Activated CD4-positive, alpha-beta T cell treated with anti-CD3 and anti-CD28 coated beads, Interleukin-2, Interleukin-6, amounts not matched to agents 100 ng/mL and 50 ng/mL, durations not matched to agents 16 hours and 8 hours (primary cell): ENCODE measurements around the gene CLIP2.
"Not testable (repeated sequence)": the region's sequence is repeated elsewhere in the genome, so short reads cannot be mapped to it uniquely, and the experiment has no call there.

Source experiments
- DNase-seq: peaks from one replicate; pipeline ENCODE4 v3.0.0-alpha.2; 2020

The CLIP2 gene

DNA sequence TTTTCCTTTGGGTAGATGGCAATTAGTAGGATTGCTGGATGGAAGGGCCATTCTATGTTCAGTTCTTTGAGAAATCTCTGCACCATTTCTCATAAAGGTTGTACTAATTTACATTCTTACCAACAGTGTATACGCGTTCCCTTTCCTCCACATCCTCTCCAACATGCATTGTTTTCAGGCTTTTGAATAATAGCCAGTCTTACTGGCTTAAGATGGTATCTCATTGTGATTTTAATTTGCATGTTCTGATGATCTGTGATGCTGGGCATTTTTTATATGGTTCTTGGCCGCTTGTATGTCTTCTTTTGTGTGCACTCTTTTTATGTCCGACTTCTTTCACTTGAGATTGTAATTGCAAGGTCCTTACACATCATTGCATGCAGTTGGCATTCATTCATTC is 11.7 kb downstream of the CLIP2 start:
- no peak for DNase-seq

DNA sequence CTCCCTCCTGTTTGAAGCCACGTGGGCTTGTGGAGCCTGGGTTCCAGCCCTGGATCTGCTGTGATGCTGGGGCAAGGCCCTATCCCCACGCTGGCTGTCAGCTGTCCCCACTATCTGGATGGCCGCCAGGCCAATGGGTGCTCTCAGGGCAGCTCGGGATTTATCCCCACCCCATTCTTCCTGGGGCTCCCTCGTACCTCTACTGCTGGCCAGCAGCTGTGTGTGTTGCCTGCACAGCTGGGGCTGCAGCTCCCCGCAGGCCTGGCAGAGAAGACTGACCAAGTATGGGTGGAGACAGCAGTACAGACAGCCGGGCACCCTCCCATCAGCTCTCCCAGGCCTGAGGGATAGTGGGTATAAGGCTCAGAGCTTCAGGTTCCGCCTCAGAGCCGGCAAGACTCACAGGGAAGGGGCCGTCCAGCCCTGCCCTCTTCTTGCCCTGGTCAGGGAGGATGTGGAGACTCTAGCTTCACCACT is 13.6 kb downstream of the CLIP2 start:
- DNase-seq, result no peak

DNA sequence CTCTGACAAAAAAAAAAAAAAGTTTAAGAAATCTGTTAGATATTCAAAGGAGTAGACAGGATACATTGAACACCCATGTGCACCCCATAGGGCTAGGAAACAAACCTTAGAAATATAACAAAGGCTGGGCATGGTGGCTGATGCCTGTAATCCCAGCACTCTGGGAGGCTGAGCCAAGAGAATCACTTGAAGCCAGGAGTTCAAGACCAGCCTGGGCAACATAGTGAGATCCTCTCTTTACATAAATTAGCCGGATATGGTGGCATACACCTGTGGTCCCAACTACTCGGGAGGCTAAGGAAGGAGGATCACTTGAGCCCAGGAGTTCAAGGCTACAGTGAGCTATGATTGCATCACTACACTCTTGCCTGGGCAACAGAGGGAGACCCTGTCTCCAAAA is 15.3 kb downstream of the CLIP2 start:
- no peak for DNase-seq

DNA sequence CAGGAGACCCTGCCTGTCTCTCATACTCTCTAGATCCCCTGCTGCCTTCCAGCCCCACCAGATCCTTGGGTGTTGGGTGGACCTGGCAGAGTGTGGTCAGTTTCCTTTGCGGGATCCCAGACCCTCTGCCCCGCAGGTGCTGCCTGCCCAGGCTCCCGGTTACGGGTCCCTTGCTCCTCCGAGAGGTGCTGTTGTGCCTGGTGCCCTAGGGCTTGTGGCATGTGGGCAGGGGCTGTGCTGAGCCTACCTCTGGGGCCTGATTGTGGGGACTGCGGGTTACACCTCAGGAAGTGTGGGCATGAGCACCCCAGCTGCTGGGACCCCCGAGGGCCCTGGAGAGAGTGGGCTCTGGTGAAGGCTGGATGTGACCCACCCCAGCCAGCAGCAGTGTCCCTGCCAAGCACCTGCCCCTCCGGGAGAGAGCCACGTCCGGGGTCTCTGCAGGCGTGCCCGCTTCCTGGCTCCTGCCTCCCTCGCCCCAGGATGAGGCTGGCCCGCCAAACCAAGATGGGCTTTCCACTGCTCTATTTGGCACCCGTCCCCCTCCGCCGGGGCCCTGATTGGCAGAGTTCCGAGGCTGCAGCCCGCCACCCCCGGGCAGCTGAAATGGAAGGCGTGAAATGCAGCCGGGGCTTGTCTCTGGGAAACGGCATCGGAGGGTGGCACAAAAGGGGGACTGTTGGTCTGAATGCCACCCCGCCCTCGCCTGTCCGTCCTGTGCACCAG is 17.0 kb downstream of the CLIP2 start:
- no peak for DNase-seq

DNA sequence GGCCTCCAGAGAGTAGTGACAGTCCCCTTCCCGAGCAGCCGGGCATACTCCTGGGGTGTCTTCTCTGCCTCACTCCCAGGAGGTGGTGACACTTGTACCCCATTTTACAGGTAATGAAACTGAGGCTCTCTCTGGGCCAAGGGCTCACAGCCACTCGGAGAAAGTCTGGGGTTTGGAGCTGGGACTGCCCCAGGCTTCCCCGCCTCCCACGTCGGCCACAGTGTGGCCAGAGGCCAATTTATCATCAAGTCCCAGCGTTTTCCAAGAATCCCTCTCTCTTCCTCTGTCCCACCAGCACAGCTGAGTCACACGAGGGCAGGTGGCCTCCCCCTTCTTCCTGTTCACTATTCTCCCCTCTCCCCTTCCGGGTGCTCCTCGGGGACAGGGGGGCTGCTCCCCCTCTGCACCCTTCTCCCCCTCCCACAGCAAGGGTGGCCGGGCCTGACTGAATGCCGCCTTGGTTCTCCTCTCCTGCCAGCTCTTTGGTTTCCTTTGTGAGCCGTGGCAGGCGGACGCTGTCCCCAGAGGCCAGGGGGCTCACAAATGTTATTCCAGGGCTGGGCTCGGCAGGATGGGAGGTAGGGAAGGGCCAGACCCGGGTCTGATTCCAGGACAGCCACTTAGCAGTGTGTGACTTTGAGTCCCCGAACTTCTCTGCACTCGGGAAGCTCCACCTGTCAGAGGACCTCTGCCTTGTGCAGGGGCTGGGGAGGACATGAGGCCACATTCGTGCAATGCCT is 17.7 kb downstream of the CLIP2 start:
- DNase-seq, result no peak

DNA sequence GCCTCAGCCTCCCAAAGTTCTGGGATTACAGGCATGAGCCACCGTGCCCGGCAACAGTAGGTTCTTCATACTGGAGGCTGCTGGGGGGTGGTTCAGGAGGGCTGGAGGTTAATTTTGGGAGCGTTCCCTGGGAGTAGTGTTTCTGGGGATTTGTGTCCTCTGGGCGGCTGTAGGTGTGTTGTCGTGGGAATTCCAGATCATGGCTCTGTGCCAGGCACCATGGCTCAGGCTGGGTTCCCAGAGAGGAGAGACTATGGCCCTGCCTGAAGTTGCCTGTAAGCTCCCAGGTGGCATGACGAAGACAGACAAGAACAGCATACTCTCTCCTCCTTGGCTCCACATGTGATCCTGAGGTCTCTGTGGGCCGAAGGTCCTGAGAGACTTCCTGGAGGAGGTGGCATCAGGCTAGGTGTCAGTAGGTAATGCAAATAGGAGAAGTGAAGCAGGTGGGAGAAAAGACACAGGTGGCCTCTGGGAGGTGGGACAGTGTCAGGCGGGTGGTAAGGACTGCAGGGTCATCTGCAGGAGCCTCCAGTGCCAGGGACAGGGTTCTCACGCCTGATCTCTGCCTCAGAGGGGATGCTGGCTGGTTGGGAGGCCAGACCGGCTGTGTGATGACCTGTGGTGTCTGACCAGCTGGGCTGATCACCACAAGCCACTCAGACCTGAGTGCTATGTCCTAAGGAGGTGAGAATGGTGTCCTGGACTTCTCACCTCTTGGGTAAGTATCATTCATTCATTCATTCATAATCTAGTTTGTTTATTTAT is 18.7 kb downstream of the CLIP2 start:
- no peak for DNase-seq

DNA sequence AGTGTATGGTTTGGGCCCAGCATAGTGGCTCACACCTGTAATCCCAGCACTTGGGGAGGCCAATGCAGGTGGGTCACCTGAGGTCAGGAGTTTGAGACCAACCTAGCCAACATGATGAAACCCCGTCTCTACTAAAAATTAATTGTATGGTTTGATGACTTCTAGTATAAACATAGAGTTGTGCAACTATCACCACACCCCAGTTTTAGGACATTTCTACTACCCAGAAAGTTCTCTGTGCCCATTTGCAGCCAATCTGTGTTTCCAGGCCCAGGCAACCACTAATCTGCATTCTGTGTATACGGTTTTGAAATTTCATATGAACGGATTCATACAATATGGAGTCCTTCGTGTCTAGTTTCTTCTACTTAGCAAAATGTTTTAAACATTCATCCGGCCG is 20.0 kb downstream of the CLIP2 start:
- DNase-seq, result no peak

DNA sequence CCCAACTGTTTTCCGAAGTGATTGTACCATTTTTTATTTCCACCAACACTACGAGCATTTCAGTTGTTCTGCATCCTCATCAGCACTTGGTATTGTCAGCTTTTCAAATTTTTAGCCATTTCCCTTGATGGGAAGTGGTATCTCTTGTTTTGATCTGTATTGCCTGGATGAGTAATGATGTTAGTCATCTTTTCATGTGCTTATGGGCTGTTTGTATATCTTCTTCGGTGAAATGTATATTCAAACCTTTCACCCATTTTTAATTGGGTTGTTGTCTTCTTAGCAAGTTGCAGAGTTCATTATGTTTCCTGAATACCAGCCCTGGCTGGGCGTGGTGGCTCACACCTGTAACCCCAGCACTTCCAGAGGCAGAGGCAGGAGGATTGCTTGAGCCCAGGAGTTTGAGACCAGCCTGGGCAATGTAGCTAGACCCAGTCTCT is 22.1 kb downstream of the CLIP2 start:
- peak; percentile 33 for DNase-seq

DNA sequence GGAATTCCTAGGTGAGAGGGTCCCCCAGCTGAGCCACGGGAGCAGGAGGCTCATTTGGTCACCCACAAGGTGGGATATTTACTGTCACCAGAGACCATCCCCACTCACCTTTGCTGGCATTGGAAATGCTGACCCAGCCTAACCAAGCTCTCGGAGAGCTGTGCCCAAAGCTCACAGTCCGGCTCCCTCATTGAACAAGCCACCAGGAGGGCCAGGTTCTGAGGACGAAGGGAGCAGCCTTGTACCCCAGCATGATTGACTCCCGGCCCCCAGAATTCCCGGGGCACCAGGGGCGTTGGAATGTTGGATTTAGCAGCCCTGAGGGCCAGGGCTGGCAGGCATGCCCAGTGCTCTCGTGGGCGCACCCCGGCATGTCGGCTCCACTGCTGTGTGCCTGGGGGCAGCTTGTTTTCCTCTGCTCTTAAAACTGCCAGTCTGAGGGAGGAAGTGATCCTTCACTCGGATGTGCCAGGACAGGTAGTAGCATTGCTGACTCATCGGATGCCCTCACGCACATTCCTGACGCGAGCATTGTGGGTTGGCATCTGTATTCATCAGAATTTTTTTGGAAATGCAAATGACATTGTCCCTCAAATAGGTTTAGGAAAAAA is 23.3 kb downstream of the CLIP2 start:
- DNase-seq, result peak; percentile 43

DNA sequence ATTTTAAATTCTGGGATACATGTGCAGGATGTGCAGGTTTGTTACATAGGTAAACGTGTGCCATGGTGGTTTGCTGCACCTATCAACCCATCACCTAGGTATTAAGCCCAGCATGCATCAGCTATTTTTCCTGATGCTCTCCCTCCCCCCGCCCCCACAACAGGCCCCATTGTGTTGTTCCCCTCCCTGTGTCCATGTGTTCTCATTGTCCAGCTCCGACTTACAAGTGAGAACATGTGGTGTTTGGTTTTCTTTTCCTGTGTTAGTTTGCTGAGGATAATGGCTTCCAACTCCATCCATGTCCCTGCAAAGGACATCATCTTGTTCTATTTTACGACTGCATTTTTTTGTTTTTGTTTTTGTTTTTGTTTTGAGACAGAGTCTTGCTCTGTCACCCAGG is 26.7 kb downstream of the CLIP2 start:
- DNase-seq, result not testable (repeated sequence)

DNA sequence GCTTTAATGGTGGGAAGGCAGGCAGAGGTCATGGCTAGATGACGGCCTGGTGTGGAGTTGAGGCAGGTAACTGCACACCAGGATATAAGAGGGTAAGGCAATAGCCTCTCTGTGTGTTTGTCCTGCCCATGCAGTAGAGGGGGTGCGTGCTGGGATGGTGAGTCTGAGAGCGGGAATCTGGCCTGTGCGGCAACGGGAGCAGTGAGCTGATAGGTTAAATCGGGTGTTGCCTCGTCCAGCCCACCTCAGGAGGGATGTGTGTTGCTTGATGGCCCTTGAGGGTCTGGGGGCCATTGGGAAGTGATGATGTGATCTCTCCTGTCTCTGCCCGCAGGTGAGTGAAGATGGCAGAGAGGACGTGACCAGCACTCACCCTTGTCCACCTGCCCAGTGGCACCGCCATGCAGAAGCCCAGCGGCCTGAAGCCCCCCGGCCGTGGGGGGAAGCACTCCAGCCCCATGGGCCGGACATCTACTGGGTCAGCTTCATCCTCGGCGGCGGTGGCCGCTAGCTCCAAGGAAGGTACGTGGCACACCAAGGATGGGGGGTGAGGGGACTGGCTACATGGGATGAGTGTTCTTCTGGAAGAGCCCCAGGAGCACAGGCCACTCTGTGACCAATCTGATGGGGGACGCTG is 28.1 kb downstream of the CLIP2 start:
- no peak for DNase-seq

DNA sequence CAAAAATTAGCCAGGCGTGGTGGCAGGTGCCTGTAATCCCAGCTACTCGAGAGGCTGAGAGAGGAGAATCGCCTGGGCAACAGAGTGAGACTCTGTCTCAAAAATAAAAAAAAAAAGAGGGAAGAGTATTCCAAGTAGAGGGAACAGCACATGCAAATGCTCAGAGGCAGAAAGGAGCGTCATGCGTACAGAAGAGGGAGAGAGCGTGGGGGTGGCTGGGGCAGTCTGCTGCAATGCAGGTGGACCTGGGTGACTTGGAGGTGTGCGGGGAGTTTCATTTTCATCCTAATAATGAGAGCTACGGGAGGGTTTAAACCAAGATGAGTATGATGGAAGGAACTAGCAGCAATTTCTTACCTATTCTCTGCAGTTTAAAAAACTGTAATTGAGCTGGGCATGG is 28.8 kb downstream of the CLIP2 start:
- DNase-seq, result no peak

DNA sequence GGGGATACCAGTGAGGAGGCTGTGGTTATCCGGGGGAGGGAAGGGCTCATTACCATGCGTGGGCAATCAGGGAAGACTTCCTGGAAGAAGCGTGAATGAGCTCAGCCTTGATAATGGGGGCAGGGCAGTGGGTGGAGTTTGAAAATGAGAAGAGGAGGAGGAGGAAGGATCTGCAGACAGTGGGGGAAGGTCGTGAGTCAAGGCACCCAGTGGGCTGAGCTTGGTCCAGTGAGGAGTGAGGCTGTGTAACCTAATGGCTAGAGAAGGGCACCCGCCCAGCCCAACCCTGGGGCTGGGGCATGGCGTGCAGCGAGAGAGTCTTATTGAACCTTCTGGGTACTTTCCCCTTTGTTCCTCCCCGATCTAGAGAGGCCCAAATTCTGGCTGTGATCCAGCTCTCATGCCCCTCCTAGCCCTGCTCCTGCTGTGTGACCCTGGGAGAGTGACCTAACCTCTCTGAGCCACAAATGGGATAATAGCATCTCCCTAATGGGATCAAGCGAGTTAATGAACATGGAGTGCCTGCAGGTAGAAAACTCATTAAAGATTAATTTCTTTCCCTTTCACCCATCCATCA is 31.5 kb downstream of the CLIP2 start:
- DNase-seq, result no peak

DNA sequence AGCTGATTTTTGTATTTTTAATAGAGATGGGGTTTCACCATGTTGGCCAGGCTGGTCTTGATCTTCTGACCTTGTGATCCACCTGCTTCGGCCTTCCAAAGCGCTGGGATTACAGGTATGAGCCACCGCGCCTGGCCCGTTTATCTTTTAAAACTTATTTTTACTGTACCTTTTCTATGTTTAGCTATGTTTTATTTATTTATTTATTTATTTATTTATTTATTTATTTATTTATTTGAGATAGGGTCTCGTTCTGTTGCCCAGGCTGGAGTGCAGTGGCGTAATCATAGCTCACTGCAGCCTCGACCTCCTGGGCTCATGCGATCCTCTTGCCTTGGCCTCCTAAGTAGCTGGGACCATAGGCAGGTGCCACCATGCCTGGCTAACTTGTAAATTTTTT is 33.7 kb downstream of the CLIP2 start:
- not testable (repeated sequence) for DNase-seq

DNA sequence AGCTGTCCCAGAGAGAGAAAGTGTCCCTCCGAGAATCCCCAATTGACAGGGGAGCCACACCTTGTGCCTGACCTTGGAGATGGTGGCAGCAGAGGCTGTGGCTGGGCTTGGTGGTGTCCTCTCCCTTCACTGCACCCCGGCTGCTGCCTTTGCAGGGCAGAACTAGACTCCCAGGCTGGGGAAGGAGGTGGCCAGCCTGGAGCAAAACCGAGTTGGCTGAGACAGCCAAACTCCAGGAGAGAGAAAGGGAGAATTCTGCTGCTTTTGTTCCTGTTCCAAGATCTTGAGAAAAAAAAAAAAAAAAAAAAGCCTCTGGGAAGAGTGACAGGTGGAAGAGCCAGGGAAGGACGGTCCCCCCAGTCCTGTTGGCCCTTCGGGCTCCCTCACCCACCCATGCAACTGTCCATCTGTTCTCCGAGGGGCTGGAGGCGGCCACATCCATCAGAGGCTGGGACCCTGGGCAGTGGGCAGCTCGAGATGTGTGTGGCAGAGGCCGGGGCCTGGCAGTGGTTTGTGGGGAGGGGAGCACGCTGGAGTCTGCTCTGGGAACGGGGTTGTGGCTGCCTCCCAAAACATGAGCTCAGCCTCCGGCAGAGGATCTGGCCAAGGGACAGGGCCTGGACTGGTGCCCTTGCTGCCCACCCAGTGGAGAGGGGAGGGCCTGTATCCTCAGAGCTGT is 35.5 kb downstream of the CLIP2 start:
- DNase-seq, result no peak

DNA sequence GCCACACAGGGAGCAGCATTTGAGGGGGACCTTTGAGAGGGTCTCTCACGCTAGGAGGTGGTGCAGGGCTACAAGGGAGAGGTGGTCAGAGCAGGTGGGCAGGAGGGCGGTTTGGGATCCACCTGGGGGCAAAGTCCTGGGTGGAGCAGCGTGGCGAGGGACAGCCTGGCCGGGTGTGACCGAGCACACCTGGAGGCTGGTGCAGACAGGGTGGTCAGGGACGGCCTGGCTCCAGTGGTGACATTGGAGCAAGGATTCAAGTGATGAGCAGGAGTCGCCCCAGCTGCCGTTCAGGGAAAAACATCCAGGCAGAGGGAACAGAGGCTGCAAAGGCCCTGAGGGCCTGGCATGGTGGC is 36.0 kb downstream of the CLIP2 start:
- no peak for DNase-seq

DNA sequence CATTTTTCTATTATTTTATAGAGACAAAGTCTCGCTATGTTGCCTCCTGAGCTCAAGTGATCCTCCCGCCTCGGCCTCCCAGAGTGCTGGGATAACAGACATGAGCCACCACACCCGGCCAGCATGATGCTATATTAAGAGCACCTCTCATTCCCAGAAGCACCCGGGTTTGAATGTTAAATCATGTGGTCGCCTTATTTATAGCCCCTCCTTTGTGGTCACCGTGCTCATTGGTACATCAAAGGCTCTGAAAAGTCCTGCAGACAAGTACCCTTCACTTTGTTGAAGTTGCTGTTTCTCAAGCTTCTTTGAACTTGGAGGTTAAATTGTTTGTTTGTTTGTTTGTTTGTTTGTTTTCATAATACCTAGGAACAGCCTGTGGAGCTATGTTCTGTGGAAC is 40.0 kb downstream of the CLIP2 start:
- DNase-seq, result no peak

DNA sequence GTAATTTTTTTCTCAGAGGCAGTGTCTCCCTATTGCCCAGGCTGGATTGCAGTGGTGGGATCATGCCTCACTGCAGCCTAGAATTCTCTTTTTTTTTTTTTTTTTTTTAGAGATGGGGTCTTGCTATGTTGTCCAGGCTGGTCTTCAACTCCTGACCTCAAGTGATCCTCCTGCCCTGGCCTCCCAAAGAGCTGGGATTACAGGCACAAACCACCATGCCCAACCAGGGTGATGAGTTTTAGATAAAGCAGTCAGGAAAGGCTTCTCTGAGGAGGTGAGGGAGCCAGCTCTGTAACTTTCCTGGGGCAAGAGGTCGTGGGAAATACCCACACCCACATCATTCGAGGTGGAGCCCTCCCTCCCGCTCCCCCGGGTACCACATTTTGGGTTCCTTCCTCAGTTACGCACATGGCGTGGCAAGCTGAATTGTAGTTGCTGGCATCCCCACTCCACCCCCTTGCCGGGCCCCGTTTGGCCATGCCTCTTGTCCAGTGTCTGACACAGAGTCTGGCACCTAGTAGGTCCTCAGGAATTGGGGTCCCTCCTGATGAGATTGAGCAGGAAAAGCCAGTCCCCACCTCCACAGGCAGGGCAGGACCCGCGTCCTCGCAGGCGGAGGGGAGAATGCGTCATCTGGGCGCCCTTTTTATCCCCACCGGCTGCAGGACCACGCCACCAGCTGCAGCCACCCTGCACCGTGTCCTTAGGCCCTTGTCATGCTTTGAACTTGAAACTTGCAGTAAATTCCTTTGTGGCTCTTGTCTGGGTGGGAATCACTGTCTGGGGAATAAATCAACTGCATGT is 43.4 kb downstream of the CLIP2 start:
- DNase-seq, result no peak

DNA sequence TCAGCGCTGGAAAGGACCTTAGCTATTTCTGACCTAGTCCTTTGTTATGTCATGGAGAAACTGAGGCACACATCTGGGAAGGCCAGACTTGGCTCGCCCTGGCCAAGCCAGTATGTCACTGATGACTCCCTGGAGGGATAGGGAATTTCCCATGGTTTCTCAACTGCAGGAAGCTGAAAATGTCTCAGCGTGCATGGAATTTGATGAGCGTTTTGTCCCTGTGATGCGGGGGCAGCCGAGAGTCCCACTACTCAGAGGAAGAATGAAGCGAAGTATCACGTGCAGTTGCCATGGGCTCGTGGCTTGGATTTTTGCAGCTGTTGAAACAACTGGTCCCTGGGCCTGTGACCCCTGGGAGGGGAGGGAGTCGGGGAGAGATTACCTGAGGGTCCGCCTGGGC is 44.8 kb downstream of the CLIP2 start:
- no peak for DNase-seq

DNA sequence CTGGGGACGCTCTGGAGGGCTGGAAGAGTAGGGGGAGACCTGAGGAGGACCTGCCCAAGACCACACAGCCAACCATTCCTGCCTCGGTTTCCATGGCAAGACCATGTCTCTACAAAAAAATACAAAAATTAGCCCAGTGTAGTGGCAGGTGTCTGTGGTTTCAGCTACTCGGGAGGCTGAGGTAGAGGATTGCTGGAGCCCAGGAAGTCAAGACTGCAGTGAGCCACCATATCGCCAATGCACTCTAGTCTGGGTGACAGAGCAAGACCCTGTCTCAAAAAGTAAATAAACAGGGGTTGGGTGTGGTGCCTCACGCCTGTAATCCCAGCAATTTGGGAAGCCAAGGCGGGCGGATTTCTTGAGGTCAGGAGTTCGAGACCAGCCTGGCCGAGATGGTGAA is 48.7 kb downstream of the CLIP2 start:
- DNase-seq, result no peak
